GM12878 (cell line): ENCODE data around the gene BCL11A. TPM values are rescaled to one million over a fixed set of nuclear protein-coding genes. Genes with fewer than 3 reads are reported as not detected.

ENCODE experiments used
- ATAC-seq: fragments of 200-7000 bp; cut with Tn5 transposase; 3 replicates; pipeline ENCODE4 v1.9.1; 2020; ENCODE audit warnings: mild to moderate bottlenecking, moderate library complexity
- BruUV-seq: library from RNA; stranded (reverse); fragments of 400-500 nt; replicated peaks from 2 replicates; lab custom pipeline; 2021; lab: Mats Ljungman, UMichigan
- CTCF ChIA-PET: fragments of 300-600 bp; sonication (Branson Sonifier 250); formaldehyde crosslinking; extraction: SDS; loops from one replicate; lab custom pipeline; 2021; ENCODE audit warnings: inconsistent platforms; lab: Yijun Ruan, JAX
- POLR2A ChIA-PET: fragments of 350-600 bp; formaldehyde crosslinking; extraction: SDS; loops from one replicate; lab custom pipeline; 2021; ENCODE audit warnings: inconsistent platforms; lab: Charles Lee
- RAD21 ChIA-PET: fragments of 300-600 bp; sonication (Branson Sonifier 250); formaldehyde crosslinking; loops from one replicate; lab custom pipeline; 2023; ENCODE audit warnings: antibody characterized with exemption; ENCODE audit not compliant: unreplicated experiment; lab: Charles Lee
- SMC1A ChIA-PET: fragments of 300-600 bp; sonication (Branson Sonifier 250); formaldehyde crosslinking; loops from one replicate; lab custom pipeline; 2023; ENCODE audit not compliant: unreplicated experiment, uncharacterized antibody; lab: Charles Lee
- DNase-seq: peaks from one replicate; pipeline ENCODE4 v3.0.0-alpha.2; 2011; ENCODE audit warnings: low read depth, low spot score
- FAIRE-seq: peaks from 3 replicates; lab custom pipeline; 2011; peaks lifted over from hg19 to GRCh38; lab: Jason Lieb, UNC
- H2AFZ ChIP-seq: 2 replicates; pipeline ENCODE4 v1.6.0; 2011; ENCODE audit warnings: low read depth, low read length, control low read depth; ENCODE audit not compliant: control insufficient read depth
- H3K27ac ChIP-seq: 2 replicates; pipeline ENCODE4 v1.5.1; 2011; ENCODE audit warnings: control low read depth; ENCODE audit not compliant: control insufficient read depth, insufficient read depth
- H3K27me3 ChIP-seq, 2 experiments: replicated peaks in 1 of 2; 2 replicates each; pipeline versions ENCODE4 v1.6.0 to v1.6.1; 2011; ENCODE audit warnings: low read length in 1 of 2; ENCODE audit not compliant: control insufficient read depth in 2 of 2, insufficient read depth in 2 of 2
- H3K36me3 ChIP-seq, 2 experiments: 2 replicates each; pipeline ENCODE4 v1.5.1; 2011; ENCODE audit warnings: low read length in 1 of 2; ENCODE audit not compliant: control insufficient read depth in 2 of 2, insufficient read depth in 2 of 2
- H3K4me1 ChIP-seq: 2 replicates; pipeline ENCODE4 v1.6.1; 2011; ENCODE audit warnings: mild to moderate bottlenecking, low read length, moderate library complexity, mixed read lengths; ENCODE audit not compliant: control insufficient read depth, insufficient read depth
- H3K4me2 ChIP-seq: 2 replicates; pipeline ENCODE4 v1.6.0; 2011; ENCODE audit warnings: control low read depth; ENCODE audit not compliant: control insufficient read depth, insufficient read depth
- H3K4me3 ChIP-seq: fragments of 200-600 bp; sonication (generic); 2 replicates; pipeline ENCODE4 v1.5.1; 2016
- H3K79me2 ChIP-seq: 2 replicates; pipeline ENCODE4 v1.6.0; 2011; ENCODE audit warnings: low read length; ENCODE audit not compliant: control insufficient read depth, insufficient read depth
- H3K9ac ChIP-seq: 2 replicates; pipeline ENCODE4 v1.8.0; 2011; ENCODE audit warnings: low read length, control low read depth, mixed read lengths; ENCODE audit not compliant: control insufficient read depth, insufficient read depth
- H3K9me3 ChIP-seq: replicated peaks from 3 replicates; pipeline ENCODE4 v1.5.1; 2011; ENCODE audit warnings: mild to moderate bottlenecking, low read length; ENCODE audit not compliant: control insufficient read depth, insufficient read depth
- H4K20me1 ChIP-seq: 2 replicates; pipeline ENCODE4 v1.6.0; 2011; ENCODE audit not compliant: control insufficient read depth, insufficient read depth
- BCL11A ChIP-seq: IDR thresholded peaks from 2 replicates; pipeline ENCODE4 v1.6.1; 2011; ENCODE audit warnings: low read depth, low read length
- CHD4 ChIP-seq: fragments of 200-600 bp; sonication (generic); IDR thresholded peaks from 2 replicates; pipeline ENCODE4 v1.6.1; 2016; ENCODE audit warnings: mild to moderate bottlenecking
- CREB1 ChIP-seq: IDR thresholded peaks from 2 replicates; pipeline ENCODE4 v1.6.1; 2012; ENCODE audit warnings: low read depth, mild to moderate bottlenecking, inconsistent platforms
- EGR1 ChIP-seq, 2 experiments: IDR thresholded peaks; 1 replicate in 1 of 2; 2 replicates in 1 of 2; pipeline ENCODE4 v1.6.1; 2011 to 2012; ENCODE audit warnings: low read depth in 2 of 2, low read length in 2 of 2, borderline replicate concordance in 1 of 2, mild to moderate bottlenecking in 1 of 2, moderate library complexity in 1 of 2
- ESRRA ChIP-seq: IDR thresholded peaks from 2 replicates; pipeline ENCODE4 v1.6.1; 2012; ENCODE audit warnings: mild to moderate bottlenecking, low read length, improper control_type of control experiment
- HCFC1 ChIP-seq: fragments of 150-350 bp; IDR thresholded peaks from 2 replicates; pipeline ENCODE4 v1.6.1; 2014; ENCODE audit warnings: low read length
- HDGF ChIP-seq: fragments of 450-650 bp; IDR thresholded peaks from 2 replicates; pipeline ENCODE4 v1.6.1; 2016; ENCODE audit warnings: antibody characterized with exemption
- JUND ChIP-seq: IDR thresholded peaks from 2 replicates; pipeline ENCODE4 v1.6.1; 2012; ENCODE audit warnings: low read depth, mild to moderate bottlenecking, low read length, improper control_type of control experiment, moderate library complexity
- MYC ChIP-seq: IDR thresholded peaks from 2 replicates; pipeline ENCODE4 v1.6.1; 2011; ENCODE audit warnings: mild to moderate bottlenecking, low read length, moderate library complexity, inconsistent platforms; ENCODE audit not compliant: insufficient read depth, insufficient replicate concordance, insufficient read length, severe bottlenecking
- RAD51 ChIP-seq: fragments of 450-650 bp; IDR thresholded peaks from 2 replicates; pipeline ENCODE4 v1.6.1; 2016; ENCODE audit warnings: moderate library complexity, mild to moderate bottlenecking, inconsistent platforms
- RCOR1 ChIP-seq: conservative IDR thresholded peaks from 2 replicates; pipeline ENCODE4 v1.6.1; 2012; ENCODE audit warnings: low read depth, low read length, improper control_type of control experiment
- RELA ChIP-seq: fragments of 450-650 bp; IDR thresholded peaks from 2 replicates; pipeline ENCODE4 v1.8.0; 2014; ENCODE audit warnings: borderline replicate concordance; ENCODE audit not compliant: partially characterized antibody
- SIN3A ChIP-seq: IDR thresholded peaks from 2 replicates; pipeline ENCODE4 v1.6.1; 2012; ENCODE audit warnings: low read depth, low read length, improper control_type of control experiment
- TCF12 ChIP-seq: IDR thresholded peaks from 2 replicates; pipeline ENCODE4 v1.6.1; 2011; ENCODE audit warnings: low read depth, mild to moderate bottlenecking, low read length
- WGBS: methylation state at CpG from one replicate; pipeline ENCODE4 v1.1.6; 2016; ENCODE audit warnings: low lambda C conversion rate; ENCODE audit not compliant: insufficient replicate concordance, insufficient coverage; ENCODE audit errors: missing lambda C conversion rate; 5-methylcytosine and 5-hydroxymethylcytosine counted together
- in situ Hi-C: fragments of 300-500 bp; cut with MboI; formaldehyde crosslinking; loops from 9 replicates; pipeline ENCODE4 v1.14.3; 2018; ENCODE audit warnings: mixed read lengths
- intact Hi-C: fragments of 100-400 bp; cut with micrococcal nuclease; formaldehyde crosslinking; loops from one replicate; pipeline ENCODE4 v1.14.2; 2022; ENCODE audit not compliant: unreplicated experiment
- polyA plus RNA-seq, 11 experiments: library from polyadenylated mRNA; depleted of rRNA in 4 of 11; unstranded in 6 of 11; stranded (reverse) in 5 of 11; fragments of >200 nt; fragmentation: Nextera tagmentation in 4 of 11; fragmentation: Illumina TruSeq in 1 of 11; extraction: Ambion mirVana in 4 of 11; extraction: Trizol in 1 of 11; gene quantifications; 1 replicate in 1 of 11; 2 replicates in 10 of 11; pipeline versions ENCODE4 v1.2.1 to v1.2.3, GENCODE V29; 2011 to 2016; ENCODE audit warnings: inconsistent platforms in 2 of 11, missing spikeins in 2 of 11, low read depth in 1 of 11
- total RNA-seq, 4 experiments: library from RNA; depleted of rRNA in 3 of 4; stranded (reverse); fragments of >200 nt in 3 of 4; fragmentation: Illumina TruSeq in 1 of 4; extraction: Trizol in 1 of 4; gene quantifications; 2 replicates each; pipeline versions ENCODE4 v1.2.1 to v1.2.3, GENCODE V29; 2013 to 2021
- TF ChIP-seq, protein P1 (sequence below): IDR thresholded peaks from 2 replicates; pipeline ENCODE4 v1.6.1; 2011; ENCODE audit warnings: low read depth, low read length, improper control_type of control experiment, borderline replicate concordance
- TF ChIP-seq, protein P2 (sequence below): fragments of 450-650 bp; IDR thresholded peaks from 2 replicates; pipeline ENCODE4 v1.6.1; 2017; ENCODE audit warnings: borderline replicate concordance

BCL11A gene
- total and polyA plus RNA-seq, 10 of the 15 experiments (the other 5 are each of a cell fraction or from before 2014, with no cell fraction given), result 7.5 to 26.6 (median 11.1) TPM; not detected in 1

DNA sequence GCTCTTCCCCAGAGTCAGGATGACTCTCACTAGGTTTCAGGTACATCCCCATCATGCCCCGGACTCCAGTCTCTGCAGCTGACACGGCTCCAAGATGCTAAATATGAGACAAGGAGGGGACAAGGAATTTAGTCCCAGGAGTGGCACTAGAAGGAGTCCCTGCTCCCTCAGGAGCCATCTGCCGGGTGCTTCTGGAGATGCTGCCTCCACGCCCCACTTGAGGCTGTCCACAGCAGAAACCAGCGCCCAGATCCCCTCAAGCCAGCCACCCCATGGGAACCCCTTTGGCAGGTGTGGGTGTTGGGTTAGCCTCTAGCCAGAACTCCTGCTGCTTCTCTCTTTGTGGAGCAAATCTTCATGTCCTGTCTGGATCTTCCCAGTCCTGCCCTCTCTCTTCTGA lies 40.3 kb downstream of the BCL11A start:
- peaks cover 0 to 15% of the 10 kb centered on the region in 2 experiments; a peak in 2 of 4 replicates for H3K36me3 ChIP-seq
- H3K79me2 ChIP-seq, result peaks cover 82% of the 10 kb centered on the region
- H2AFZ ChIP-seq, result no peak overlapping the region
- no TSS peak for BruUV-seq
- FAIRE-seq (no peak), ATAC-seq (no peak), DNase-seq (no peak)
- no peaks in the 10 kb centered on the region for H3K27me3 ChIP-seq
- H3K27ac ChIP-seq, result peak overlapping the region; percentile 3; the same call in 1 of the 2 replicates
- in situ Hi-C loops (no loop called here), intact Hi-C loops (no loop called here)
- ChIA-PET RAD21 (no interaction called here), SMC1A (no interaction called here), POLR2A (no interaction called here), CTCF (no interaction called here)
- H3K4me3 ChIP-seq, result no peak overlapping the region
- H3K4me1 ChIP-seq, result peaks cover 65% of the 10 kb centered on the region
- WGBS, result 85% methylated on average over 5 of the region's 5 CpGs
- H3K9me3 ChIP-seq, result no peaks in the 10 kb centered on the region
- no peak for TF ChIP-seq ESRRA
- no peak for TF ChIP-seq CREB1
- no peak for TF ChIP-seq HDGF
- no peak for TF ChIP-seq EGR1 (IDR thresholded peaks at IDR 0.05; ENCODE audit: borderline replicate concordance in 1 of 2, low read depth in 2 of 2, low read length in 2 of 2)
- no peak for TF ChIP-seq RCOR1
- no peak for TF ChIP-seq CHD4
- TF ChIP-seq RAD51, result no peak
- TF ChIP-seq, protein P1, sequence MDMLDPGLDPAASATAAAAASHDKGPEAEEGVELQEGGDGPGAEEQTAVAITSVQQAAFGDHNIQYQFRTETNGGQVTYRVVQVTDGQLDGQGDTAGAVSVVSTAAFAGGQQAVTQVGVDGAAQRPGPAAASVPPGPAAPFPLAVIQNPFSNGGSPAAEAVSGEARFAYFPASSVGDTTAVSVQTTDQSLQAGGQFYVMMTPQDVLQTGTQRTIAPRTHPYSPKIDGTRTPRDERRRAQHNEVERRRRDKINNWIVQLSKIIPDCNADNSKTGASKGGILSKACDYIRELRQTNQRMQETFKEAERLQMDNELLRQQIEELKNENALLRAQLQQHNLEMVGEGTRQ, result no peak
- TF ChIP-seq TCF12, result no peak
- TF ChIP-seq RELA, result no peak
- TF ChIP-seq JUND, result no peak
- no peak for TF ChIP-seq SIN3A
- TF ChIP-seq, protein P2, sequence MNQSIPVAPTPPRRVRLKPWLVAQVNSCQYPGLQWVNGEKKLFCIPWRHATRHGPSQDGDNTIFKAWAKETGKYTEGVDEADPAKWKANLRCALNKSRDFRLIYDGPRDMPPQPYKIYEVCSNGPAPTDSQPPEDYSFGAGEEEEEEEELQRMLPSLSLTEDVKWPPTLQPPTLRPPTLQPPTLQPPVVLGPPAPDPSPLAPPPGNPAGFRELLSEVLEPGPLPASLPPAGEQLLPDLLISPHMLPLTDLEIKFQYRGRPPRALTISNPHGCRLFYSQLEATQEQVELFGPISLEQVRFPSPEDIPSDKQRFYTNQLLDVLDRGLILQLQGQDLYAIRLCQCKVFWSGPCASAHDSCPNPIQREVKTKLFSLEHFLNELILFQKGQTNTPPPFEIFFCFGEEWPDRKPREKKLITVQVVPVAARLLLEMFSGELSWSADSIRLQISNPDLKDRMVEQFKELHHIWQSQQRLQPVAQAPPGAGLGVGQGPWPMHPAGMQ, result no peak
- no peak for TF ChIP-seq BCL11A
- no peak for TF ChIP-seq MYC
- TF ChIP-seq HCFC1, result no peak
- H4K20me1 ChIP-seq, result no peaks in the 10 kb centered on the region
- H3K9ac ChIP-seq, result no peak overlapping the region
- peak overlapping the region; percentile 4 for H3K4me2 ChIP-seq
